Breast epithelium (tissue), 3 donors: ENCODE measurements around the gene E2F2.

Experiments used
- POLR2A ChIP-seq: fragments of 450-650 bp; IDR thresholded peaks from one replicate; pipeline ENCODE4 v1.6.1; 2016; ENCODE audit warnings: antibody characterized with exemption, mild to moderate bottlenecking, moderate library complexity
- POLR2AphosphoS5 ChIP-seq, 3 donors: sonication (generic); formaldehyde crosslinking; IDR thresholded peaks; one replicate each; pipeline ENCODE4 v1.6.1; 2017; ENCODE audit warnings: antibody characterized with exemption in 3 of 3
- TF ChIP-seq, protein P1 (sequence below), 3 donors: fragments of 450-650 bp; IDR thresholded peaks; one replicate each; pipeline ENCODE4 v1.5.1; 2016 to 2017; ENCODE audit warnings: antibody characterized with exemption in 3 of 3, mild to moderate bottlenecking in 3 of 3, moderate library complexity in 3 of 3

DNA sequence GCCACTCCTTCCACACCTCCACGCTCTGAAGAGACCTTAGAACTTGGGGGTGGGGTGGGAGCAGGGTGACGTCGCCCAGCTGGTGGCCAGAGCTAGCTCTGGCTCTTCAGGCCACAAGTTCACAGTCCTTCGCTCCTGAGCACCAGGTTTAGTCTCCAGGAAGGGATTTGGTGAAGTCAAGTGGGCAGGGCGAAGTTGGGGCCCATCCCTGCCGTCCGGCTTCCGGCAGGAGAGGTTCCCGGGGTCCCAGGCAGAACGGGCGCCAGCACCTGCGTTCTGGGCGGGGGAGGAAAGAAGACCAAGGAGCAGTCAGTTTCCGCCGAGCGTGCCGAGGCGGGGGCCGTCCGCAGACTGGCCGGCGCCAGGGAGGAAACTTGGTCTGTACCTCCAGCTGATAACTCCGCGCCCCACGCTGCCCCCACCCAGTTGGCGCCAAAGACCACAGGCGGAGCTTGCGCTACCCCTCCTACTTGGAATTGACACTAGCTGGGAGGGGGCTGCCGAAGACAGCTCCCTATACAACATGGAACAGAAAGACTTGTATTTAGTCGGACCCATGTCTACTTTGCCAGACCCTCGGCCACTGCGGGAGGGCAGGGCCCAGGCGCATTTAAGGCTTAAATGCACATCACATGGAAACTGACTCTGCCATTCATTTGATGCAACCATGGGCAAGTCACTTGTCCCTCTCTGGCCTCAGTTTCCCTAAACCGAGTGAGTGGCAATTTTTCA lies 27.3 kb upstream of the E2F2 start:
- TF ChIP-seq, protein P1, sequence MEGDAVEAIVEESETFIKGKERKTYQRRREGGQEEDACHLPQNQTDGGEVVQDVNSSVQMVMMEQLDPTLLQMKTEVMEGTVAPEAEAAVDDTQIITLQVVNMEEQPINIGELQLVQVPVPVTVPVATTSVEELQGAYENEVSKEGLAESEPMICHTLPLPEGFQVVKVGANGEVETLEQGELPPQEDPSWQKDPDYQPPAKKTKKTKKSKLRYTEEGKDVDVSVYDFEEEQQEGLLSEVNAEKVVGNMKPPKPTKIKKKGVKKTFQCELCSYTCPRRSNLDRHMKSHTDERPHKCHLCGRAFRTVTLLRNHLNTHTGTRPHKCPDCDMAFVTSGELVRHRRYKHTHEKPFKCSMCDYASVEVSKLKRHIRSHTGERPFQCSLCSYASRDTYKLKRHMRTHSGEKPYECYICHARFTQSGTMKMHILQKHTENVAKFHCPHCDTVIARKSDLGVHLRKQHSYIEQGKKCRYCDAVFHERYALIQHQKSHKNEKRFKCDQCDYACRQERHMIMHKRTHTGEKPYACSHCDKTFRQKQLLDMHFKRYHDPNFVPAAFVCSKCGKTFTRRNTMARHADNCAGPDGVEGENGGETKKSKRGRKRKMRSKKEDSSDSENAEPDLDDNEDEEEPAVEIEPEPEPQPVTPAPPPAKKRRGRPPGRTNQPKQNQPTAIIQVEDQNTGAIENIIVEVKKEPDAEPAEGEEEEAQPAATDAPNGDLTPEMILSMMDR (IDR thresholded peaks at IDR 0.05) = no peak
- TF ChIP-seq POLR2A = no peak
- no peak for TF ChIP-seq POLR2AphosphoS5 (IDR thresholded peaks at IDR 0.05)
